ENCODE measurements around the gene IL2. TPM values are rescaled to one million over a fixed set of nuclear protein-coding genes. Genes with fewer than 3 reads are reported as not detected.

IL2 gene
- polyA plus RNA-seq (2013): not detected

DNA sequence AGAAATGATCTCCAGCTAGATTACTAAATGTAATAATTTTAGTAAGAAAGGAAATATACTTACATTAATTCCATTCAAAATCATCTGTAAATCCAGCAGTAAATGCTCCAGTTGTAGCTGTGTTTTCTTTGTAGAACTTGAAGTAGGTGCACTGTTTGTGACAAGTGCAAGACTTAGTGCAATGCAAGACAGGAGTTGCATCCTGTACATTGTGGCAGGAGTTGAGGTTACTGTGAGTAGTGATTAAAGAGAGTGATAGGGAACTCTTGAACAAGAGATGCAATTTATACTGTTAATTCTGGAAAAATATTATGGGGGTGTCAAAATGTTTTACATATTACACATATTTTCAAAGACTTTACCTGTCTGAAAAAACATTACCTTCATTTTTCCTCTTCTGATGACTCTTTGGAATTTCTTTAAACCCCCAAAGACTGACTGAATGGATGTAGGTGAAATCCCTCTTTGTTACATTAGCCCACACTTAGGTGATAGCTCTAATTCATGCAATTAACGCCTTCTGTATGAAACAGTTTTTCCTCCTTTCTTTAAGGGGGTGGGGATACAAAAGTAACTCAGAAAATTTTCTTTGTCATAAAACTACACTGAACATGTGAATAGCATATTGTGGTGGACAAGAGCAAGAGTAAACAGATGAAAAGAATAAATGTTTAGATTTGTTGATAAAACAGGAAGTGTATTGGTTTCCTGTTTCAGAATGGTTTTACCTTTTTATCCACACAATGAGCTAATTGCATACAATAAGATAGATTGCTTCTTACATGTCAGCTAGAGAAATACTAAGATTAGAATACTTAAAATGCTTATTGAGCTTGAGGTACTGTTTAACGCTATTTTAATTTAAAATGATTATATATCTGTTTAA is at the start of gene IL2:
Gene IL2 (minus strand): TSS at position 495 of the 886 bp plus-strand sequence. CDS start 285 bp downstream, at position 210.
- ChIA-PET CTCF (no interaction called here), POLR2A (no interaction called here)
- H3K4me3 ChIP-seq (ENCODE audit: control insufficient read depth in 1 of 7, extremely low read depth in 1 of 7, insufficient read depth in 4 of 7, low read depth in 2 of 7, low read length in 6 of 7): no peak within 1 kb of the TSS

DNA sequence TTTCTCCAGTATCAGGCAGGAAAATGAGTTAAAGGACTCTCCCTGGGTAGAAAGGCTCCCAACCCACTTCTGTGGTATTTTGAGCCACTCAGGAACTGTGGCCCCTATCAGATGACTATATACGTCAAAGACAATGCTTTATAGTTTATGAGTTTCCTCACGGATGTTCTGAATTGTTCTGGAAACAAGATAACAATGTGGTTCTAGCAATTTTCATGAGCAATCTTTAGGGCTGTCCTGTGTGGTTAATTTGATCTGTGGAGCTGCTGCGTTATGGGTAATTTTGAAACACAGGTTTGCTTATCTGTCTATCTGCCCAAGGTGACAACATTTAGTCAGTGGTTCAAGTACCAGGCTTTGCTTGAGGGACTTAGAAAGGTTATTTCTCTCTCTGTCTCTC is 46.7 kb upstream of the IL2 start:
- 0% methylated on average over 3 of the region's 3 CpGs for WGBS (ENCODE audit: insufficient coverage)
- ChIA-PET CTCF (no interaction called here), POLR2A (no interaction called here)
- Histone ChIP-seq H3K27me3 (replicated peaks in 2 of 5; ENCODE audit: control insufficient read depth in 4 of 5, insufficient read depth in 5 of 5, low read length in 4 of 5) (peaks cover 0 to 55% (median 14%) of the 10 kb centered on the region in 5 experiments), H3K4me3 (ENCODE audit: control insufficient read depth in 1 of 7, extremely low read depth in 1 of 7, insufficient read depth in 4 of 7, low read depth in 2 of 7, low read length in 6 of 7) (no peak overlapping the region), H3K4me1 (ENCODE audit: control extremely low read depth in 1 of 4, control insufficient read depth in 4 of 4, insufficient read depth in 4 of 4, low read length in 3 of 4) (peaks cover 3 to 11% (median 6%) of the 10 kb centered on the region in 4 experiments), H3K27ac (ENCODE audit: insufficient read depth in 1 of 2, low read depth in 1 of 2, low read length in 2 of 2, poor library complexity in 1 of 2, severe bottlenecking in 2 of 2) (no peak overlapping the region), H3K9me3 (ENCODE audit: control extremely low read depth in 1 of 5, control insufficient read depth in 4 of 5, insufficient read depth in 2 of 5, low read depth in 1 of 5, low read length in 4 of 5) (peaks cover 0 to 3% (median 0%) of the 10 kb centered on the region in 5 experiments), H3K36me3 (ENCODE audit: control insufficient read depth in 4 of 4, insufficient read depth in 4 of 4, low read length in 3 of 4) (no peaks in the 10 kb centered on the region)
- peak; percentile 67 to 89 (median 81) for DNase-seq

More for the DNA sequence above, at the start of gene IL2:
- Histone ChIP-seq H3K27me3 (replicated peaks in 2 of 5; ENCODE audit: control insufficient read depth in 4 of 5, insufficient read depth in 5 of 5, low read length in 4 of 5) (no peaks in the 10 kb centered on the region), H3K36me3 (ENCODE audit: control insufficient read depth in 4 of 4, insufficient read depth in 4 of 4, low read length in 3 of 4) (no peaks in the 10 kb centered on the region), H3K4me1 (ENCODE audit: control extremely low read depth in 1 of 4, control insufficient read depth in 4 of 4, insufficient read depth in 4 of 4, low read length in 3 of 4) (peaks cover 0 to 9% (median 5%) of the 10 kb centered on the region in 4 experiments), H3K27ac (ENCODE audit: insufficient read depth in 1 of 2, low read depth in 1 of 2, low read length in 2 of 2, poor library complexity in 1 of 2, severe bottlenecking in 2 of 2) (no peak within 1 kb of the TSS), H3K9me3 (ENCODE audit: control extremely low read depth in 1 of 5, control insufficient read depth in 4 of 5, insufficient read depth in 2 of 5, low read depth in 1 of 5, low read length in 4 of 5) (no peaks in the 10 kb centered on the region)
- no CpG with 5 or more reads among the region's 2 CpGs for WGBS (ENCODE audit: insufficient coverage)
- no peak for DNase-seq

- no peak overlapping the region for H3K27ac ChIP-seq (ENCODE audit: insufficient read depth in 1 of 2, low read depth in 1 of 2, low read length in 2 of 2, poor library complexity in 1 of 2, severe bottlenecking in 2 of 2)
- ChIA-PET CTCF (no interaction called here), POLR2A (no interaction called here)
- no peak for DNase-seq
- no peaks in the 10 kb centered on the region for H3K36me3 ChIP-seq (ENCODE audit: control insufficient read depth in 4 of 4, insufficient read depth in 4 of 4, low read length in 3 of 4)
- peaks cover 0 to 37% (median 14%) of the 10 kb centered on the region in 5 experiments for H3K27me3 ChIP-seq (replicated peaks in 2 of 5; ENCODE audit: control insufficient read depth in 4 of 5, insufficient read depth in 5 of 5, low read length in 4 of 5)
- H3K4me1 ChIP-seq (ENCODE audit: control extremely low read depth in 1 of 4, control insufficient read depth in 4 of 4, insufficient read depth in 4 of 4, low read length in 3 of 4): peaks cover 3 to 11% (median 6%) of the 10 kb centered on the region in 4 experiments
- WGBS (ENCODE audit: insufficient coverage): 93% methylated on average over 4 of the region's 4 CpGs
- no peak overlapping the region for H3K4me3 ChIP-seq (ENCODE audit: control insufficient read depth in 1 of 7, extremely low read depth in 1 of 7, insufficient read depth in 4 of 7, low read depth in 2 of 7, low read length in 6 of 7)
- no peaks in the 10 kb centered on the region for H3K9me3 ChIP-seq (ENCODE audit: control extremely low read depth in 1 of 5, control insufficient read depth in 4 of 5, insufficient read depth in 2 of 5, low read depth in 1 of 5, low read length in 4 of 5)
Observed at GRCh38 chr4:122500852-122501501, 44.5 kb upstream of the IL2 start.

DNA sequence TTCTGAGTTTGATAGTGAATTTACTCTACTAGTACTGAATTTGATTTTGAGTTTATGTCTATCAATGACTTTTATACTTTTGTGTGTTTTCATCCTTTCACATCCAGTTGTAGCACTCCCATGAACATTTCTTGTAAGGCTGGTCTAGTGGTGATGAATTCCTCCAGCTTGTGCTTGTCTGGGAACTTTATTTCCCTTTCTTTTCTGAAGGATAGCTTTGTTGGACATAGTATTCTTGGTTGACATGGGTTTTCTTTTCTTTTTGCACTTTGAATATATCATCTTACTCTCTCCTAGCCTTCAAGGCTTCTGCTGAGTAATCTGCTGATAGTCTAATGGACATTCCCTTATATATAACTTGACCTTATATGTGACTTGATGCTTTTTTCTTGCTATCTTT is 32.5 kb upstream of the IL2 start:
- Histone ChIP-seq H3K27ac (ENCODE audit: insufficient read depth in 1 of 2, low read depth in 1 of 2, low read length in 2 of 2, poor library complexity in 1 of 2, severe bottlenecking in 2 of 2) (no peak overlapping the region), H3K4me1 (ENCODE audit: control extremely low read depth in 1 of 4, control insufficient read depth in 4 of 4, insufficient read depth in 4 of 4, low read length in 3 of 4) (no peaks in the 10 kb centered on the region), H3K36me3 (ENCODE audit: control insufficient read depth in 4 of 4, insufficient read depth in 4 of 4, low read length in 3 of 4) (no peaks in the 10 kb centered on the region), H3K27me3 (replicated peaks in 2 of 5; ENCODE audit: control insufficient read depth in 4 of 5, insufficient read depth in 5 of 5, low read length in 4 of 5) (peaks cover 0 to 3% (median 0%) of the 10 kb centered on the region in 5 experiments), H3K9me3 (ENCODE audit: control extremely low read depth in 1 of 5, control insufficient read depth in 4 of 5, insufficient read depth in 2 of 5, low read depth in 1 of 5, low read length in 4 of 5) (peaks cover 8 to 49% (median 15%) of the 10 kb centered on the region in 5 experiments), H3K4me3 (ENCODE audit: control insufficient read depth in 1 of 7, extremely low read depth in 1 of 7, insufficient read depth in 4 of 7, low read depth in 2 of 7, low read length in 6 of 7) (no peak overlapping the region)
- ChIA-PET CTCF (interaction anchor here (0.6 kb wide), 1 partner anchor 88 kb away, joined by 3 read pairs; no protein-coding TSS in a partner anchor), POLR2A (no interaction called here)
- peak; percentile 17 to 49 (median 44) for DNase-seq

DNA sequence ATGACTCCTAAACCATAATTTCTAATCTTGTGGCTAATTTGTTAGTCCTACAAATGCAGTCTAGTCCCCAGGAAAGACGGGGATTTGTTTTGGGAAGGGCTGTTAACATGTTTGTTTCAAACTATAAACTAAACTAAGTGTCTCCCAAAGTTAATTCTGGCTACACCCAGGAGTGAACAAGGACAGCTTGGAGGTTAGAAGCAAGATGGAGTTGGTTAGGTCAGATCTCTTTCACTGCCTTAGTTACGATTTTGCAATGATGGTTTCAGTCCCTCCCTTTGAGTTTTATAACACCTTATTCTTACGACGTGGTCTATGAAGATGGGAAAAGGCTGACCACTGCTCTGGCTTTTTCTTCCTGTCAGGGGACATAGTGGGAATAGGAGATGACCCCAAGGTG is 27.0 kb upstream of the IL2 start:
- Histone ChIP-seq H3K27me3 (replicated peaks in 2 of 5; ENCODE audit: control insufficient read depth in 4 of 5, insufficient read depth in 5 of 5, low read length in 4 of 5) (peaks cover 0 to 3% (median 0%) of the 10 kb centered on the region in 5 experiments), H3K36me3 (ENCODE audit: control insufficient read depth in 4 of 4, insufficient read depth in 4 of 4, low read length in 3 of 4) (no peaks in the 10 kb centered on the region), H3K27ac (ENCODE audit: insufficient read depth in 1 of 2, low read depth in 1 of 2, low read length in 2 of 2, poor library complexity in 1 of 2, severe bottlenecking in 2 of 2) (no peak overlapping the region), H3K4me1 (ENCODE audit: control extremely low read depth in 1 of 4, control insufficient read depth in 4 of 4, insufficient read depth in 4 of 4, low read length in 3 of 4) (peaks cover 0 to 20% (median 9%) of the 10 kb centered on the region in 4 experiments), H3K4me3 (ENCODE audit: control insufficient read depth in 1 of 7, extremely low read depth in 1 of 7, insufficient read depth in 4 of 7, low read depth in 2 of 7, low read length in 6 of 7) (no peak overlapping the region), H3K9me3 (ENCODE audit: control extremely low read depth in 1 of 5, control insufficient read depth in 4 of 5, insufficient read depth in 2 of 5, low read depth in 1 of 5, low read length in 4 of 5) (peaks cover under 1 to 16% (median 5%) of the 10 kb centered on the region in 5 experiments)
- no peak for DNase-seq
- CTCF ChIA-PET: no interaction called here
- WGBS (ENCODE audit: insufficient coverage): no CpG with 5 or more reads among the region's 4 CpGs
- POLR2A ChIA-PET: no interaction called here

DNA sequence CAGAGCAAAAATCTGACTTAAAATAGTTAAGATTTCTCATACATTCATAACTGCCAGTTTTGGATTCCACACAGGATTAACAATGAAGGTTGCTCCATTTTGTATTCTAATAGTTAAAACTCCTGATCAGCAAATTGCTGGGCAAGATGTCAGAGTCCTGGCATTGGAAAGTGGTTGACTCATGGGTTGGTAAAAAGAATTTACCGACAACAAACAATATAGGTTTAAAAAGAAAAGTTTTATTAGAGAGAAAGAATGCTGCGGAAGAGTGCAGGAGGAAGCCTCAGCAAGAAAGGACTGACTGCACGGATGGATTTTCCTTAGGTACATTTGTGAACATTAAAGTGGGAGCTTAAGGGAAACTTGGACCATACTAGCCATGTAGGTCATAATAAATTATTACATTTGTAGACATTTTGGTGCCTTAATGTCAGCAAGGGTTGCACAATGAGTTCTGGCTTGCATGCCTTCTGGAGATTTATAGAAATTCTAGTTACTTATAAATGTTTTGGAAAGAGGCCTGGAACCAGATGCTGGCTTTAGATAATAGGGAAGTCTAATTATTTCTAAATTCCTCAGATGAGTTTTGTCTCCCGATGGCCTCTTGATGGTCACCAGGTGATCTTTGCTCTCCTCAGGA is 25.4 kb upstream of the IL2 start:
- POLR2A ChIA-PET: no interaction called here
- 96% methylated on average over 3 of the region's 4 CpGs for WGBS (ENCODE audit: insufficient coverage)
- peaks cover 0 to 3% (median 0%) of the 10 kb centered on the region in 5 experiments for H3K27me3 ChIP-seq (replicated peaks in 2 of 5; ENCODE audit: control insufficient read depth in 4 of 5, insufficient read depth in 5 of 5, low read length in 4 of 5)

More for the DNA sequence above, 25.4 kb upstream of the IL2 start:
- no peaks in the 10 kb centered on the region for H3K36me3 ChIP-seq (ENCODE audit: control insufficient read depth in 4 of 4, insufficient read depth in 4 of 4, low read length in 3 of 4)
- no peak overlapping the region for H3K27ac ChIP-seq (ENCODE audit: insufficient read depth in 1 of 2, low read depth in 1 of 2, low read length in 2 of 2, poor library complexity in 1 of 2, severe bottlenecking in 2 of 2)
- peaks cover 0 to 8% (median under 1%) of the 10 kb centered on the region in 5 experiments for H3K9me3 ChIP-seq (ENCODE audit: control extremely low read depth in 1 of 5, control insufficient read depth in 4 of 5, insufficient read depth in 2 of 5, low read depth in 1 of 5, low read length in 4 of 5)
- CTCF ChIA-PET: no interaction called here
- H3K4me3 ChIP-seq (ENCODE audit: control insufficient read depth in 1 of 7, extremely low read depth in 1 of 7, insufficient read depth in 4 of 7, low read depth in 2 of 7, low read length in 6 of 7): no peak overlapping the region
- H3K4me1 ChIP-seq (ENCODE audit: control extremely low read depth in 1 of 4, control insufficient read depth in 4 of 4, insufficient read depth in 4 of 4, low read length in 3 of 4): peaks cover 0 to 20% (median 9%) of the 10 kb centered on the region in 4 experiments
- no peak for DNase-seq
